MM.1S (cell line): Measurements from ENCODE around the gene RPS6KA6.

Source experiments
- EZH2 ChIP-seq: fragments of 300-600 bp; sonication (generic); optimal IDR thresholded peaks from 2 replicates; pipeline ENCODE3; 2017; ENCODE audit warnings: low read depth, mild to moderate bottlenecking, antibody characterized with exemption, low read length, mixed read lengths
- EZH2phosphoT487 ChIP-seq: fragments of 300-600 bp; sonication (generic); IDR thresholded peaks from 2 replicates; pipeline ENCODE4 v1.6.1; 2018; ENCODE audit warnings: antibody characterized with exemption, low read length
- TF ChIP-seq, protein P1 (sequence below): fragments of 300-600 bp; sonication (generic); IDR thresholded peaks from 2 replicates; pipeline ENCODE4 v1.5.1; 2016; ENCODE audit warnings: antibody characterized with exemption, low read length, mixed read lengths

DNA sequence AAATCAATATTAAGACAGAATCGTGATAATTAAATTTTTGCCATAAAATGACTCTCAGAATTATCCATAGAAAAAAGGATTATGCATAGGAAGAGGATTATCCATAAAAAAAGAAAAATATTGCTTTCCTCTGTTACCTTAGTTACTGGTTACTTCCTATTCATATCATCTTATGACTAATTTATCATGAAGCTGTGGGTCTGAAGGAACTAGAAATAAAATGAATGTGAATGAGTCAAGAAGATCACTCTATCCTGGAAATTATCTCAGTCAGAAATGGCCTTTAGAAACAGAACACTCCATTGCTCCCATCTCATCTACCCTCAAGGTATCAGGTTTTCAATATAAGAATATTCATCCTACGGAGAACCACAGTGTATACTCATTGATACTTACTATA, 19.4 kb downstream of the RPS6KA6 start:
- TF ChIP-seq, protein P1, sequence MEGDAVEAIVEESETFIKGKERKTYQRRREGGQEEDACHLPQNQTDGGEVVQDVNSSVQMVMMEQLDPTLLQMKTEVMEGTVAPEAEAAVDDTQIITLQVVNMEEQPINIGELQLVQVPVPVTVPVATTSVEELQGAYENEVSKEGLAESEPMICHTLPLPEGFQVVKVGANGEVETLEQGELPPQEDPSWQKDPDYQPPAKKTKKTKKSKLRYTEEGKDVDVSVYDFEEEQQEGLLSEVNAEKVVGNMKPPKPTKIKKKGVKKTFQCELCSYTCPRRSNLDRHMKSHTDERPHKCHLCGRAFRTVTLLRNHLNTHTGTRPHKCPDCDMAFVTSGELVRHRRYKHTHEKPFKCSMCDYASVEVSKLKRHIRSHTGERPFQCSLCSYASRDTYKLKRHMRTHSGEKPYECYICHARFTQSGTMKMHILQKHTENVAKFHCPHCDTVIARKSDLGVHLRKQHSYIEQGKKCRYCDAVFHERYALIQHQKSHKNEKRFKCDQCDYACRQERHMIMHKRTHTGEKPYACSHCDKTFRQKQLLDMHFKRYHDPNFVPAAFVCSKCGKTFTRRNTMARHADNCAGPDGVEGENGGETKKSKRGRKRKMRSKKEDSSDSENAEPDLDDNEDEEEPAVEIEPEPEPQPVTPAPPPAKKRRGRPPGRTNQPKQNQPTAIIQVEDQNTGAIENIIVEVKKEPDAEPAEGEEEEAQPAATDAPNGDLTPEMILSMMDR = no peak
- TF ChIP-seq EZH2 = no peak
- TF ChIP-seq EZH2phosphoT487 = no peak
